HEK293 (cell line): Measurements from ENCODE around the gene AGO3.

Experiments
- CTCF ChIA-PET: fragments of 350-600 bp; formaldehyde crosslinking; extraction: SDS; loops from one replicate; lab custom pipeline; 2021; ENCODE audit warnings: antibody characterized with exemption; lab: Yijun Ruan, JAX
- POLR2A ChIA-PET: fragments of 300-600 bp; formaldehyde crosslinking; extraction: SDS; loops from one replicate; lab custom pipeline; 2020; ENCODE audit warnings: antibody characterized with exemption, inconsistent platforms; lab: Yijun Ruan, JAX
- H3K27ac ChIP-seq: fragments of 200-500 bp; sonication (Bioruptor generic); 2 replicates; pipeline ENCODE4 v1.5.1; 2014; ENCODE audit warnings: low read depth, low read length, control low read depth, inconsistent platforms; ENCODE audit errors: extremely low read depth
- H3K36me3 ChIP-seq, 2 experiments: fragments of 200-500 bp in 1 of 2; sonication (Bioruptor generic) in 1 of 2; 1 replicate in 1 of 2; 2 replicates in 1 of 2; pipeline ENCODE4 v1.5.1; 2014 to 2017; ENCODE audit warnings: inconsistent platforms in 2 of 2, low read length in 2 of 2; ENCODE audit not compliant: control insufficient read depth in 2 of 2, insufficient read depth in 1 of 2
- H3K4me1 ChIP-seq: fragments of 200-500 bp; sonication (Bioruptor generic); 2 replicates; pipeline ENCODE4 v1.5.1; 2014; ENCODE audit warnings: mild to moderate bottlenecking, low read length, inconsistent platforms; ENCODE audit not compliant: control insufficient read depth, insufficient read depth
- H3K4me3 ChIP-seq: 2 replicates; pipeline ENCODE4 v1.5.1; 2011; ENCODE audit warnings: low read depth, mild to moderate bottlenecking, control low read depth, low read length, moderate library complexity
- H3K9me3 ChIP-seq: fragments of 200-500 bp; sonication (Bioruptor generic); 2 replicates; pipeline ENCODE4 v1.5.1; 2014; ENCODE audit warnings: low read depth, low read length, inconsistent platforms; ENCODE audit not compliant: control insufficient read depth, insufficient read depth
- EGR2 ChIP-seq: fragments of 450-650 bp; formaldehyde crosslinking; IDR thresholded peaks from 2 replicates; pipeline ENCODE4 v1.5.1; 2016; ENCODE audit warnings: low read depth, missing biosample characterization, missing genetic modification characterization
- GLIS2 ChIP-seq: fragments of 450-650 bp; formaldehyde crosslinking; IDR thresholded peaks from 2 replicates; pipeline ENCODE4 v1.5.1; 2016; ENCODE audit warnings: missing biosample characterization, missing genetic modification characterization
- MZF1 ChIP-seq: fragments of 450-650 bp; formaldehyde crosslinking; IDR thresholded peaks from 2 replicates; pipeline ENCODE4 v1.5.1; 2017; ENCODE audit warnings: missing biosample characterization, missing genetic modification characterization, borderline replicate concordance
- OSR2 ChIP-seq: fragments of 450-650 bp; formaldehyde crosslinking; IDR thresholded peaks from 2 replicates; pipeline ENCODE4 v1.5.1; 2016; ENCODE audit warnings: missing biosample characterization, missing genetic modification characterization
- SETDB1 ChIP-seq: IDR thresholded peaks from one replicate; pipeline ENCODE4 v1.6.1; 2017; ENCODE audit warnings: mild to moderate bottlenecking, low read length, moderate library complexity, mixed read lengths; ENCODE audit not compliant: insufficient read length
- ZBTB20 ChIP-seq: fragments of 450-650 bp; formaldehyde crosslinking; IDR thresholded peaks from 2 replicates; pipeline ENCODE4 v1.5.1; 2016; ENCODE audit warnings: missing biosample characterization, missing genetic modification characterization
- ZNF121 ChIP-seq: fragments of 450-650 bp; formaldehyde crosslinking; IDR thresholded peaks from 2 replicates; pipeline ENCODE4 v1.5.1; 2016; ENCODE audit warnings: missing biosample characterization, missing genetic modification characterization
- ZNF23 ChIP-seq: fragments of 450-650 bp; formaldehyde crosslinking; IDR thresholded peaks from 2 replicates; pipeline ENCODE4 v1.5.1; 2016; ENCODE audit warnings: missing biosample characterization, missing genetic modification characterization, borderline replicate concordance
- ZNF248 ChIP-seq: fragments of 450-650 bp; formaldehyde crosslinking; IDR thresholded peaks from 2 replicates; pipeline ENCODE4 v1.5.1; 2017; ENCODE audit warnings: missing biosample characterization, missing genetic modification characterization
- ZNF366 ChIP-seq: fragments of 450-650 bp; formaldehyde crosslinking; conservative IDR thresholded peaks from 2 replicates; pipeline ENCODE4 v1.5.1; 2016; ENCODE audit warnings: missing biosample characterization, missing genetic modification characterization
- ZNF501 ChIP-seq: fragments of 450-650 bp; formaldehyde crosslinking; IDR thresholded peaks from 2 replicates; pipeline ENCODE4 v1.5.1; 2016; ENCODE audit warnings: missing biosample characterization, missing genetic modification characterization
- ZNF555 ChIP-seq: fragments of 450-650 bp; formaldehyde crosslinking; conservative IDR thresholded peaks from 2 replicates; pipeline ENCODE4 v1.5.1; 2017; ENCODE audit warnings: missing biosample characterization, mild to moderate bottlenecking, missing genetic modification characterization, inconsistent platforms
- ZNF558 ChIP-seq: fragments of 450-650 bp; formaldehyde crosslinking; IDR thresholded peaks from 2 replicates; pipeline ENCODE4 v1.5.1; 2016; ENCODE audit warnings: missing biosample characterization, missing genetic modification characterization
- ZNF561 ChIP-seq: fragments of 450-650 bp; IDR thresholded peaks from 2 replicates; pipeline ENCODE4 v1.5.1; 2018; ENCODE audit warnings: missing biosample characterization, missing genetic modification characterization, borderline replicate concordance
- ZNF600 ChIP-seq: fragments of 450-650 bp; formaldehyde crosslinking; IDR thresholded peaks from 2 replicates; pipeline ENCODE4 v1.5.1; 2016; ENCODE audit warnings: missing biosample characterization, missing genetic modification characterization
- ZNF623 ChIP-seq: fragments of 450-650 bp; formaldehyde crosslinking; IDR thresholded peaks from 2 replicates; pipeline ENCODE4 v1.5.1; 2016; ENCODE audit warnings: missing biosample characterization, missing genetic modification characterization
- ZNF76 ChIP-seq: fragments of 450-650 bp; formaldehyde crosslinking; IDR thresholded peaks from 2 replicates; pipeline ENCODE4; 2016; ENCODE audit warnings: low read depth, missing biosample characterization, missing genetic modification characterization, borderline replicate concordance
- ZNF768 ChIP-seq: fragments of 450-650 bp; formaldehyde crosslinking; IDR thresholded peaks from 2 replicates; pipeline ENCODE4 v1.5.1; 2018; ENCODE audit warnings: missing biosample characterization, mild to moderate bottlenecking, missing genetic modification characterization
- ZNF843 ChIP-seq: fragments of 450-650 bp; formaldehyde crosslinking; IDR thresholded peaks from 2 replicates; pipeline ENCODE4 v1.5.1; 2016; ENCODE audit warnings: missing biosample characterization, missing genetic modification characterization
- TF ChIP-seq, protein P1 (sequence below): fragments of 450-650 bp; formaldehyde crosslinking; IDR thresholded peaks from 2 replicates; pipeline ENCODE4 v1.5.1; 2017; ENCODE audit warnings: missing biosample characterization, mild to moderate bottlenecking, missing genetic modification characterization, moderate library complexity
- TF ChIP-seq, protein P2 (sequence below): fragments of 450-650 bp; formaldehyde crosslinking; IDR thresholded peaks from 2 replicates; pipeline ENCODE4 v1.5.1; 2016; ENCODE audit warnings: missing biosample characterization, missing genetic modification characterization

Gene AGO3

GRCh38 chr1:36106269-36106668, 175.4 kb downstream of the AGO3 start:
- no peaks in the 10 kb centered on the region for H3K36me3 ChIP-seq
- CTCF ChIA-PET, result interaction anchor here (0.9 to 1.3 kb wide), 2 partner anchors 43 to 82 kb away, joined by 3 to 8 read pairs; partner anchors contain the start of gene TRAPPC3
- POLR2A ChIA-PET, result no interaction called here

DNA sequence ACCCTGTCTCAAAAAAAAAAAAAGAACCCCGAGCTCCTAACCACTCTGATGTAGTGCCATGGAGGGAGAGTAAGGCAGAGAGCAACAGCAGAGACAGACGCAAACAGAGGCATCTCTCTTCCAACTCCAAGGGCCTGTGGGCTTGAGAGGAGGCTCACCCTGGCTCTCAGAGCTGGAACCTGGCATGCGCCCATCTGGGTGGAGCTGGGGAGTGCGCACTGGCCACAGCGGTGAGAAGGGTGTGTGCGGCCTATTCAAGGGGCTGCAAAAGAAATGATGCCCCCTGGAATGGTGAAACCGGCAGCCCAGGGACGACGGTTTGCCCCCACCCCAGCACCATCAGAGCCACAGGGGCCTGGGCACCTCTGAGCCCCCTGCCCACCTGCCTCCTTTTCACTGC, 176.5 kb downstream of the AGO3 start:
- Histone ChIP-seq H3K9me3 (no peaks in the 10 kb centered on the region), H3K36me3 (no peaks in the 10 kb centered on the region), H3K4me3 (no peak overlapping the region), H3K4me1 (no peaks in the 10 kb centered on the region), H3K27ac (no peak overlapping the region)
- no peak for TF ChIP-seq ZNF558 (tag by site-specific recombination)
- TF ChIP-seq ZNF501, result no peak
- no peak for TF ChIP-seq ZBTB20 (tag by site-specific recombination)
- TF ChIP-seq ZNF248, result no peak
- no peak for TF ChIP-seq ZNF76 (tag by site-specific recombination)
- POLR2A ChIA-PET, result interaction anchor here (0.8 kb wide), 1 partner anchor 27 kb away, joined by 3 read pairs; no protein-coding TSS in a partner anchor
- CTCF ChIA-PET, result interaction anchor here (1.3 kb wide), 1 partner anchor 81 kb away, joined by 8 read pairs; no protein-coding TSS in a partner anchor

More at GRCh38 chr1:36106269-36106668, 175.4 kb downstream of the AGO3 start:
- Histone ChIP-seq H3K4me3 (no peak overlapping the region), H3K27ac (no peak overlapping the region), H3K9me3 (no peaks in the 10 kb centered on the region), H3K4me1 (no peaks in the 10 kb centered on the region)
- TF ChIP-seq GLIS2 (tag by site-specific recombination), result peak; percentile 47
- TF ChIP-seq EGR2, result 0 out of 2 replicates have a peak, but pooled peaks have one; percentile 13
- no peak for TF ChIP-seq ZNF23 (tag by site-specific recombination)
- TF ChIP-seq ZNF366 (tag by site-specific recombination), result no peak
- TF ChIP-seq ZNF561 (tag by site-specific recombination), result no peak
- TF ChIP-seq ZNF600, result peak; percentile 56; the same call in 1 of the 2 replicates
- TF ChIP-seq ZNF555 (tag by site-specific recombination), result no peak

DNA sequence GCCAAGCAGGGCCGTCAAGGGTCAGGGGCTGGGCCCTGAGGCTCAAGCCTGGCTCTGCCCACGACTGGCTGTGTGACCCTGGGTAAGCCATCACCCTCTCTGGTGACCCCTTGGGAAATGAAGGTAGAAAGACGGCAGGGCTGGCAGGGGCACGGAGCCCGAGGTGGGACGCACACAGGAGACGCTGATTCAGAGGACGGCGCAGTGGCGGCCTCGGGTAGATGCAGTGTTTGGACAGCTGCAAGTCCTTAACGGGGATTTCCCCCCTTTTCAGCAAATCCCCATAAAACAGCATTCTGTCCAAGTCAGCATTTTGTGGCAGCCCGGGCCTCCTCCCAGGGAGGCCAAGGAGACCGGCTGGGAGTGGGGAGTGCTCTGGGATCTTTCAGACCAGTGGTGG, 177.4 kb downstream of the AGO3 start:
- no peaks in the 10 kb centered on the region for H3K4me1 ChIP-seq
- CTCF ChIA-PET, result interaction anchor here (1.6 to 4.6 kb wide), 2 partner anchors 26 to 41 kb away, joined by 5 to 38 read pairs; partner anchors contain the start of gene TRAPPC3
- no peak overlapping the region for H3K4me3 ChIP-seq
- H3K9me3 ChIP-seq, result no peaks in the 10 kb centered on the region
- POLR2A ChIA-PET, result no interaction called here
- no peaks in the 10 kb centered on the region for H3K36me3 ChIP-seq
- no peak overlapping the region for H3K27ac ChIP-seq
- TF ChIP-seq ZNF623 (tag by site-specific recombination), result no peak
- no peak for TF ChIP-seq MZF1 (tag by site-specific recombination)
- TF ChIP-seq, protein P1, sequence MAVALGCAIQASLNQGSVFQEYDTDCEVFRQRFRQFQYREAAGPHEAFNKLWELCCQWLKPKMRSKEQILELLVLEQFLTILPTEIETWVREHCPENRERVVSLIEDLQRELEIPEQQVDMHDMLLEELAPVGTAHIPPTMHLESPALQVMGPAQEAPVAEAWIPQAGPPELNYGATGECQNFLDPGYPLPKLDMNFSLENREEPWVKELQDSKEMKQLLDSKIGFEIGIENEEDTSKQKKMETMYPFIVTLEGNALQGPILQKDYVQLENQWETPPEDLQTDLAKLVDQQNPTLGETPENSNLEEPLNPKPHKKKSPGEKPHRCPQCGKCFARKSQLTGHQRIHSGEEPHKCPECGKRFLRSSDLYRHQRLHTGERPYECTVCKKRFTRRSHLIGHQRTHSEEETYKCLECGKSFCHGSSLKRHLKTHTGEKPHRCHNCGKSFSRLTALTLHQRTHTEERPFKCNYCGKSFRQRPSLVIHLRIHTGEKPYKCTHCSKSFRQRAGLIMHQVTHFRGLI, result no peak
- TF ChIP-seq, protein P2, sequence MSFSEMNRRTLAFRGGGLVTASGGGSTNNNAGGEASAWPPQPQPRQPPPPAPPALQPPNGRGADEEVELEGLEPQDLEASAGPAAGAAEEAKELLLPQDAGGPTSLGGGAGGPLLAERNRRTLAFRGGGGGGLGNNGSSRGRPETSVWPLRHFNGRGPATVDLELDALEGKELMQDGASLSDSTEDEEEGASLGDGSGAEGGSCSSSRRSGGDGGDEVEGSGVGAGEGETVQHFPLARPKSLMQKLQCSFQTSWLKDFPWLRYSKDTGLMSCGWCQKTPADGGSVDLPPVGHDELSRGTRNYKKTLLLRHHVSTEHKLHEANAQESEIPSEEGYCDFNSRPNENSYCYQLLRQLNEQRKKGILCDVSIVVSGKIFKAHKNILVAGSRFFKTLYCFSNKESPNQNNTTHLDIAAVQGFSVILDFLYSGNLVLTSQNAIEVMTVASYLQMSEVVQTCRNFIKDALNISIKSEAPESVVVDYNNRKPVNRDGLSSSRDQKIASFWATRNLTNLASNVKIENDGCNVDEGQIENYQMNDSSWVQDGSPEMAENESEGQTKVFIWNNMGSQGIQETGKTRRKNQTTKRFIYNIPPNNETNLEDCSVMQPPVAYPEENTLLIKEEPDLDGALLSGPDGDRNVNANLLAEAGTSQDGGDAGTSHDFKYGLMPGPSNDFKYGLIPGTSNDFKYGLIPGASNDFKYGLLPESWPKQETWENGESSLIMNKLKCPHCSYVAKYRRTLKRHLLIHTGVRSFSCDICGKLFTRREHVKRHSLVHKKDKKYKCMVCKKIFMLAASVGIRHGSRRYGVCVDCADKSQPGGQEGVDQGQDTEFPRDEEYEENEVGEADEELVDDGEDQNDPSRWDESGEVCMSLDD (tag by site-specific recombination), result no peak
- no peak for TF ChIP-seq SETDB1
- TF ChIP-seq ZNF843 (tag by site-specific recombination), result no peak
- no peak for TF ChIP-seq OSR2 (tag by site-specific recombination)
- peak; percentile 82 for TF ChIP-seq ZNF768 (tag by site-specific recombination)
- no peak for TF ChIP-seq ZNF121 (tag by site-specific recombination)
- TF ChIP-seq, all 188 proteins: peak for 1
